ENCODE data around the gene OBP2B. TPM values are rescaled to one million over a fixed set of nuclear protein-coding genes. Genes with fewer than 3 reads are reported as not detected.

OBP2B gene
- total and polyA plus RNA-seq, 10 of the 15 experiments (the other 5 are each of a cell fraction or from before 2014, with no cell fraction given) = not detected

GRCh38 chr9:133202688-133203453, 6.2 kb downstream of the OBP2B start (continued):
- TF ChIP-seq HDAC6 (IDR thresholded peaks at IDR 0.05; ENCODE audit: unreplicated experiment) (no peak), KLF5 (IDR thresholded peaks at IDR 0.05; ENCODE audit: partially characterized antibody) (no peak)

GRCh38 chr9:133202145-133202513, 6.9 kb downstream of the OBP2B start:
- Histone ChIP-seq H3K4me1 (ENCODE audit: control insufficient read depth, insufficient read depth, low read length) (no peaks in the 10 kb centered on the region), H4K20me1 (ENCODE audit: control insufficient read depth, insufficient read depth) (no peaks in the 10 kb centered on the region), H3K27me3 (replicated peaks in 1 of 2; ENCODE audit: control insufficient read depth in 2 of 2, insufficient read depth in 2 of 2, low read length in 1 of 2) (no peaks in the 10 kb centered on the region), H3K4me3 (no peak overlapping the region), H2AFZ (ENCODE audit: control insufficient read depth, low read depth, low read length) (no peak overlapping the region), H3K9me3 (replicated peaks; ENCODE audit: control insufficient read depth, insufficient read depth, low read length) (no peaks in the 10 kb centered on the region), H3K9ac (ENCODE audit: control insufficient read depth, insufficient read depth, low read length) (no peak overlapping the region), H3K4me2 (ENCODE audit: control insufficient read depth, insufficient read depth) (no peak overlapping the region), H3K79me2 (ENCODE audit: control insufficient read depth, insufficient read depth, low read length) (no peaks in the 10 kb centered on the region), H3K36me3 (ENCODE audit: control insufficient read depth in 2 of 2, insufficient read depth in 2 of 2, low read length in 1 of 2) (no peaks in the 10 kb centered on the region), H3K27ac (ENCODE audit: control insufficient read depth, insufficient read depth) (no peak overlapping the region)
- intact Hi-C loops (cut with micrococcal nuclease; ENCODE audit: unreplicated experiment) (no loop called here), in situ Hi-C loops (cut with MboI) (no loop called here)
- no TSS peak for BruUV-seq (replicated peaks)
- ChIA-PET SMC1A (ENCODE audit: uncharacterized antibody, unreplicated experiment) (no interaction called here), RAD21 (ENCODE audit: unreplicated experiment) (no interaction called here), POLR2A (no interaction called here), CTCF (no interaction called here)
- FAIRE-seq (no peak), ATAC-seq (no peak), DNase-seq (ENCODE audit: low read depth, low spot score) (no peak)
- 32% methylated on average over 11 of the region's 11 CpGs for WGBS (ENCODE audit: insufficient coverage, insufficient replicate concordance, low lambda C conversion rate, missing lambda C conversion rate)
- TF ChIP-seq RB1 (IDR thresholded peaks at IDR 0.05; ENCODE audit: borderline replicate concordance) = no peak
- no peak for TF ChIP-seq SPI1 (IDR thresholded peaks at IDR 0.05; ENCODE audit: borderline replicate concordance, insufficient read depth, low read depth, low read length)
- no peak for TF ChIP-seq EED (IDR thresholded peaks at IDR 0.05; ENCODE audit: low read depth)
- no peak for TF ChIP-seq BACH1 (IDR thresholded peaks at IDR 0.05; ENCODE audit: borderline replicate concordance)
- TF ChIP-seq GATAD2B (conservative IDR thresholded peaks at IDR 0.05; ENCODE audit: low read depth) = no peak
- no peak for TF ChIP-seq ASH2L (IDR thresholded peaks at IDR 0.05; ENCODE audit: borderline replicate concordance, low read depth)
- TF ChIP-seq E2F4 (IDR thresholded peaks at IDR 0.05; ENCODE audit: low read depth, low read length) = no peak
- TF ChIP-seq IKZF1 (conservative IDR thresholded peaks at IDR 0.05) = no peak
- no peak for TF ChIP-seq ZBTB11 (CRISPR knock-in tag; IDR thresholded peaks at IDR 0.05)
- no peak for TF ChIP-seq JUND (IDR thresholded peaks at IDR 0.05; ENCODE audit: low read depth, low read length)
- TF ChIP-seq NKRF (conservative IDR thresholded peaks at IDR 0.05) = no peak
- no peak for TF ChIP-seq RELB (IDR thresholded peaks at IDR 0.05; ENCODE audit: low read depth)

Data from GM12878 (cell line).